GM12878 (cell line): ENCODE measurements around the gene PI4KB. TPM values are rescaled to one million over a fixed set of nuclear protein-coding genes. Genes with fewer than 3 reads are reported as not detected.
A peak's percentile ranks its signal among the peaks of the same experiment; 100 is the strongest.

ENCODE experiments used
- ATF7 ChIP-seq: fragments of 450-650 bp; IDR thresholded peaks from 2 replicates; pipeline ENCODE4 v1.6.1; 2016; ENCODE audit warnings: low read depth, mild to moderate bottlenecking
- BMI1 ChIP-seq: fragments of 450-650 bp; IDR thresholded peaks from 2 replicates; pipeline ENCODE4 v1.6.1; 2016; ENCODE audit warnings: mild to moderate bottlenecking, moderate library complexity, borderline replicate concordance
- CREB1 ChIP-seq: IDR thresholded peaks from 2 replicates; pipeline ENCODE4 v1.6.1; 2012; ENCODE audit warnings: low read depth, mild to moderate bottlenecking, inconsistent platforms
- EED ChIP-seq: sonication (generic); IDR thresholded peaks from 2 replicates; pipeline ENCODE4 v1.6.1; 2016; ENCODE audit warnings: antibody characterized with exemption, low read depth
- HDGF ChIP-seq: fragments of 450-650 bp; IDR thresholded peaks from 2 replicates; pipeline ENCODE4 v1.6.1; 2016; ENCODE audit warnings: antibody characterized with exemption
- IKZF2 ChIP-seq, 2 experiments: fragments of 450-650 bp; IDR thresholded peaks; 2 replicates each; pipeline ENCODE4 v1.6.1; 2017; ENCODE audit warnings: mild to moderate bottlenecking in 2 of 2, moderate library complexity in 2 of 2
- JUNB ChIP-seq: IDR thresholded peaks from 2 replicates; pipeline ENCODE4 v1.6.1; 2016; ENCODE audit warnings: antibody characterized with exemption, mild to moderate bottlenecking
- MYC ChIP-seq: IDR thresholded peaks from 2 replicates; pipeline ENCODE4 v1.6.1; 2011; ENCODE audit warnings: mild to moderate bottlenecking, low read length, moderate library complexity, inconsistent platforms; ENCODE audit not compliant: insufficient read depth, insufficient replicate concordance, insufficient read length, severe bottlenecking
- NR2C1 ChIP-seq: fragments of 450-650 bp; IDR thresholded peaks from 2 replicates; pipeline ENCODE4 v1.6.1; 2017; ENCODE audit warnings: antibody characterized with exemption, mild to moderate bottlenecking, moderate library complexity
- RAD51 ChIP-seq: fragments of 450-650 bp; IDR thresholded peaks from 2 replicates; pipeline ENCODE4 v1.6.1; 2016; ENCODE audit warnings: moderate library complexity, mild to moderate bottlenecking, inconsistent platforms
- SIN3A ChIP-seq: IDR thresholded peaks from 2 replicates; pipeline ENCODE4 v1.6.1; 2012; ENCODE audit warnings: low read depth, low read length, improper control_type of control experiment
- SMC3 ChIP-seq: IDR thresholded peaks from 2 replicates; pipeline ENCODE4 v1.6.1; 2011; ENCODE audit warnings: low read length, improper control_type of control experiment, borderline replicate concordance
- SP1 ChIP-seq: IDR thresholded peaks from one replicate; pipeline ENCODE4 v1.6.1; 2011; ENCODE audit warnings: low read depth, low read length
- SPI1 ChIP-seq: IDR thresholded peaks from 2 replicates; pipeline ENCODE4 v1.6.1; 2011; ENCODE audit warnings: low read depth, mild to moderate bottlenecking, low read length, moderate library complexity, borderline replicate concordance; ENCODE audit not compliant: insufficient read depth
- TCF3 ChIP-seq: IDR thresholded peaks from 2 replicates; pipeline ENCODE4 v1.6.1; 2012; ENCODE audit warnings: low read depth, mild to moderate bottlenecking, low read length, borderline replicate concordance; ENCODE audit not compliant: insufficient read depth
- YBX1 ChIP-seq: fragments of 450-650 bp; IDR thresholded peaks from 2 replicates; pipeline ENCODE4 v1.6.1; 2016; ENCODE audit warnings: antibody characterized with exemption
- polyA plus RNA-seq, 11 experiments: library from polyadenylated mRNA; depleted of rRNA in 4 of 11; unstranded in 6 of 11; stranded (reverse) in 5 of 11; fragments of >200 nt; fragmentation: Nextera tagmentation in 4 of 11; fragmentation: Illumina TruSeq in 1 of 11; extraction: Ambion mirVana in 4 of 11; extraction: Trizol in 1 of 11; gene quantifications; 1 replicate in 1 of 11; 2 replicates in 10 of 11; pipeline versions ENCODE4 v1.2.1 to v1.2.3, GENCODE V29; 2011 to 2016; ENCODE audit warnings: inconsistent platforms in 2 of 11, missing spikeins in 2 of 11, low read depth in 1 of 11
- total RNA-seq, 4 experiments: library from RNA; depleted of rRNA in 3 of 4; stranded (reverse); fragments of >200 nt in 3 of 4; fragmentation: Illumina TruSeq in 1 of 4; extraction: Trizol in 1 of 4; gene quantifications; 2 replicates each; pipeline versions ENCODE4 v1.2.1 to v1.2.3, GENCODE V29; 2013 to 2021
- TF ChIP-seq, protein P1 (sequence below): fragments of 450-650 bp; IDR thresholded peaks from 2 replicates; pipeline ENCODE4 v1.6.1; 2017; ENCODE audit warnings: low read depth, mild to moderate bottlenecking, moderate library complexity
- TF ChIP-seq, protein P2 (sequence below): fragments of 450-650 bp; IDR thresholded peaks from 2 replicates; pipeline ENCODE4 v1.6.1; 2016; ENCODE audit warnings: mild to moderate bottlenecking, moderate library complexity, borderline replicate concordance
- TF ChIP-seq, protein P3 (sequence below): fragments of 450-650 bp; IDR thresholded peaks from 2 replicates; pipeline ENCODE4 v1.6.1; 2017; ENCODE audit warnings: mild to moderate bottlenecking, moderate library complexity
- TF ChIP-seq, protein P4 (sequence below): IDR thresholded peaks from 2 replicates; pipeline ENCODE4 v1.6.1; 2011; ENCODE audit warnings: low read depth, low read length, improper control_type of control experiment, borderline replicate concordance

Gene PI4KB
- total and polyA plus RNA-seq, 10 of the 15 experiments (the other 5 are each of a cell fraction or from before 2014, with no cell fraction given) = 3.3 to 88.3 (median 51.7) TPM

DNA sequence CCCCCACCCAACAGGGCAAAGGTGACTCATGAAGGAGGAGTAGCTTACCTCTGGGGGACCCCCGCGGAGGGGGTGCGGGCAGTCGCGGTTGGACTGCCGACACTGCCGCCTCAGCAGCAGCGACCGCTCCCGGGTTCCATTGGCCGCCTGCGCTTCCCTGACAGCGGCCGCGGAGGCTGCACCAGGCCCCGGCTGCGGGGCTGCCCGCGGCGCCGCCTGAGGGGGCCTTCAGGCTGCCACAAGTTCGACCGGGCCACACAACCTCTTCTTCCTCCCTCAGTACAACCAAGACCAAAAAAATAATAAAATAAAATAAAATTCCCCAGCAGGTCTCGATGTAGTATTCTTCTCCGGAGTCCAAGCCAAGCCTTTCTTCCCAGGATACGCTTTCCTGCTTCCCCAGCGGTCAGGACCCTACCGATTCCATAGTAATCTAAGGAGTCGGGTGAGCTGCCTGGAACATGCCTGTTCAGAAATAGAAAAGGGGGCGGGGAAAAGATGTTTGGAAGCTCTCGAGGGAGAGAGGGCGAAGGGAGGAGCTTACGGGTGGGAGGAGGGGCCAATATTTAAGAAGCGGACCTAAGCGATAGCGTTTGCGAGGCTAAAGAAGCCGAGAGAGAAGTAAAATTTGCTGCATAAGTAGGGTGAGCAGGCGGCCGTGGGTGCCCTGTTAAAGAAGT is at the start of gene PI4KB (continued):
- TF ChIP-seq, protein P1, sequence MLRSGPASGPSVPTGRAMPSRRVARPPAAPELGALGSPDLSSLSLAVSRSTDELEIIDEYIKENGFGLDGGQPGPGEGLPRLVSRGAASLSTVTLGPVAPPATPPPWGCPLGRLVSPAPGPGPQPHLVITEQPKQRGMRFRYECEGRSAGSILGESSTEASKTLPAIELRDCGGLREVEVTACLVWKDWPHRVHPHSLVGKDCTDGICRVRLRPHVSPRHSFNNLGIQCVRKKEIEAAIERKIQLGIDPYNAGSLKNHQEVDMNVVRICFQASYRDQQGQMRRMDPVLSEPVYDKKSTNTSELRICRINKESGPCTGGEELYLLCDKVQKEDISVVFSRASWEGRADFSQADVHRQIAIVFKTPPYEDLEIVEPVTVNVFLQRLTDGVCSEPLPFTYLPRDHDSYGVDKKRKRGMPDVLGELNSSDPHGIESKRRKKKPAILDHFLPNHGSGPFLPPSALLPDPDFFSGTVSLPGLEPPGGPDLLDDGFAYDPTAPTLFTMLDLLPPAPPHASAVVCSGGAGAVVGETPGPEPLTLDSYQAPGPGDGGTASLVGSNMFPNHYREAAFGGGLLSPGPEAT = peak; percentile 88
- TF ChIP-seq, protein P2, sequence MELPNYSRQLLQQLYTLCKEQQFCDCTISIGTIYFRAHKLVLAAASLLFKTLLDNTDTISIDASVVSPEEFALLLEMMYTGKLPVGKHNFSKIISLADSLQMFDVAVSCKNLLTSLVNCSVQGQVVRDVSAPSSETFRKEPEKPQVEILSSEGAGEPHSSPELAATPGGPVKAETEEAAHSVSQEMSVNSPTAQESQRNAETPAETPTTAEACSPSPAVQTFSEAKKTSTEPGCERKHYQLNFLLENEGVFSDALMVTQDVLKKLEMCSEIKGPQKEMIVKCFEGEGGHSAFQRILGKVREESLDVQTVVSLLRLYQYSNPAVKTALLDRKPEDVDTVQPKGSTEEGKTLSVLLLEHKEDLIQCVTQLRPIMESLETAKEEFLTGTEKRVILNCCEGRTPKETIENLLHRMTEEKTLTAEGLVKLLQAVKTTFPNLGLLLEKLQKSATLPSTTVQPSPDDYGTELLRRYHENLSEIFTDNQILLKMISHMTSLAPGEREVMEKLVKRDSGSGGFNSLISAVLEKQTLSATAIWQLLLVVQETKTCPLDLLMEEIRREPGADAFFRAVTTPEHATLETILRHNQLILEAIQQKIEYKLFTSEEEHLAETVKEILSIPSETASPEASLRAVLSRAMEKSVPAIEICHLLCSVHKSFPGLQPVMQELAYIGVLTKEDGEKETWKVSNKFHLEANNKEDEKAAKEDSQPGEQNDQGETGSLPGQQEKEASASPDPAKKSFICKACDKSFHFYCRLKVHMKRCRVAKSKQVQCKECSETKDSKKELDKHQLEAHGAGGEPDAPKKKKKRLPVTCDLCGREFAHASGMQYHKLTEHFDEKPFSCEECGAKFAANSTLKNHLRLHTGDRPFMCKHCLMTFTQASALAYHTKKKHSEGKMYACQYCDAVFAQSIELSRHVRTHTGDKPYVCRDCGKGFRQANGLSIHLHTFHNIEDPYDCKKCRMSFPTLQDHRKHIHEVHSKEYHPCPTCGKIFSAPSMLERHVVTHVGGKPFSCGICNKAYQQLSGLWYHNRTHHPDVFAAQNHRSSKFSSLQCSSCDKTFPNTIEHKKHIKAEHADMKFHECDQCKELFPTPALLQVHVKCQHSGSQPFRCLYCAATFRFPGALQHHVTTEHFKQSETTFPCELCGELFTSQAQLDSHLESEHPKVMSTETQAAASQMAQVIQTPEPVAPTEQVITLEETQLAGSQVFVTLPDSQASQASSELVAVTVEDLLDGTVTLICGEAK = no peak; the same call in 1 of the 2 replicates
- peak; percentile 93 for TF ChIP-seq EED
- TF ChIP-seq CREB1 = no peak
- TF ChIP-seq, protein P3, sequence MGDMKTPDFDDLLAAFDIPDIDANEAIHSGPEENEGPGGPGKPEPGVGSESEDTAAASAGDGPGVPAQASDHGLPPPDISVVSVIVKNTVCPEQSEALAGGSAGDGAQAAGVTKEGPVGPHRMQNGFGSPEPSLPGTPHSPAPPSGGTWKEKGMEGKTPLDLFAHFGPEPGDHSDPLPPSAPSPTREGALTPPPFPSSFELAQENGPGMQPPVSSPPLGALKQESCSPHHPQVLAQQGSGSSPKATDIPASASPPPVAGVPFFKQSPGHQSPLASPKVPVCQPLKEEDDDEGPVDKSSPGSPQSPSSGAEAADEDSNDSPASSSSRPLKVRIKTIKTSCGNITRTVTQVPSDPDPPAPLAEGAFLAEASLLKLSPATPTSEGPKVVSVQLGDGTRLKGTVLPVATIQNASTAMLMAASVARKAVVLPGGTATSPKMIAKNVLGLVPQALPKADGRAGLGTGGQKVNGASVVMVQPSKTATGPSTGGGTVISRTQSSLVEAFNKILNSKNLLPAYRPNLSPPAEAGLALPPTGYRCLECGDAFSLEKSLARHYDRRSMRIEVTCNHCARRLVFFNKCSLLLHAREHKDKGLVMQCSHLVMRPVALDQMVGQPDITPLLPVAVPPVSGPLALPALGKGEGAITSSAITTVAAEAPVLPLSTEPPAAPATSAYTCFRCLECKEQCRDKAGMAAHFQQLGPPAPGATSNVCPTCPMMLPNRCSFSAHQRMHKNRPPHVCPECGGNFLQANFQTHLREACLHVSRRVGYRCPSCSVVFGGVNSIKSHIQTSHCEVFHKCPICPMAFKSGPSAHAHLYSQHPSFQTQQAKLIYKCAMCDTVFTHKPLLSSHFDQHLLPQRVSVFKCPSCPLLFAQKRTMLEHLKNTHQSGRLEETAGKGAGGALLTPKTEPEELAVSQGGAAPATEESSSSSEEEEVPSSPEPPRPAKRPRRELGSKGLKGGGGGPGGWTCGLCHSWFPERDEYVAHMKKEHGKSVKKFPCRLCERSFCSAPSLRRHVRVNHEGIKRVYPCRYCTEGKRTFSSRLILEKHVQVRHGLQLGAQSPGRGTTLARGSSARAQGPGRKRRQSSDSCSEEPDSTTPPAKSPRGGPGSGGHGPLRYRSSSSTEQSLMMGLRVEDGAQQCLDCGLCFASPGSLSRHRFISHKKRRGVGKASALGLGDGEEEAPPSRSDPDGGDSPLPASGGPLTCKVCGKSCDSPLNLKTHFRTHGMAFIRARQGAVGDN = 0 out of 2 replicates have a peak, but pooled peaks have one; percentile 27
- no peak for TF ChIP-seq JUNB
- no peak for TF ChIP-seq SMC3
- no peak for TF ChIP-seq SIN3A
- TF ChIP-seq SP1 = no peak
- TF ChIP-seq, protein P4, sequence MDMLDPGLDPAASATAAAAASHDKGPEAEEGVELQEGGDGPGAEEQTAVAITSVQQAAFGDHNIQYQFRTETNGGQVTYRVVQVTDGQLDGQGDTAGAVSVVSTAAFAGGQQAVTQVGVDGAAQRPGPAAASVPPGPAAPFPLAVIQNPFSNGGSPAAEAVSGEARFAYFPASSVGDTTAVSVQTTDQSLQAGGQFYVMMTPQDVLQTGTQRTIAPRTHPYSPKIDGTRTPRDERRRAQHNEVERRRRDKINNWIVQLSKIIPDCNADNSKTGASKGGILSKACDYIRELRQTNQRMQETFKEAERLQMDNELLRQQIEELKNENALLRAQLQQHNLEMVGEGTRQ = no peak
- no peak for TF ChIP-seq ATF7
- no peak for TF ChIP-seq TCF3
- TF ChIP-seq HDGF = no peak; the same call in 1 of the 2 replicates
- no peak for TF ChIP-seq BMI1
- TF ChIP-seq SPI1 = no peak
- TF ChIP-seq NR2C1 = 0 out of 2 replicates have a peak, but pooled peaks have one; percentile 17
- TF ChIP-seq YBX1 = no peak
- 0 out of 2 replicates have a peak, but pooled peaks have one; percentile 23 for TF ChIP-seq RAD51
- no peak for TF ChIP-seq MYC
- peak; percentile 89 to 93 for TF ChIP-seq IKZF2 (IDR thresholded peaks at IDR 0.05)
